ELF-1 (cell line): ENCODE measurements around the gene LAPTM5.

Experiments used
- DNase-seq: peaks from one replicate; pipeline ENCODE4 v3.0.0-alpha.2; 2016; ENCODE audit warnings: low read depth, low spot score

Gene LAPTM5

GRCh38 chr1:30787266-30787665, 29.7 kb upstream of the LAPTM5 start:
- no peak for DNase-seq

- no peak for DNase-seq
Measured at GRCh38 chr1:30786264-30786991, 28.9 kb upstream of the LAPTM5 start.

- DNase-seq: no peak
Measured at GRCh38 chr1:30785714-30786113, 28.1 kb upstream of the LAPTM5 start.

GRCh38 chr1:30785181-30785580, 27.6 kb upstream of the LAPTM5 start:
- DNase-seq: no peak

- no peak for DNase-seq
Measured at GRCh38 chr1:30783256-30783915, 25.8 kb upstream of the LAPTM5 start.

DNA sequence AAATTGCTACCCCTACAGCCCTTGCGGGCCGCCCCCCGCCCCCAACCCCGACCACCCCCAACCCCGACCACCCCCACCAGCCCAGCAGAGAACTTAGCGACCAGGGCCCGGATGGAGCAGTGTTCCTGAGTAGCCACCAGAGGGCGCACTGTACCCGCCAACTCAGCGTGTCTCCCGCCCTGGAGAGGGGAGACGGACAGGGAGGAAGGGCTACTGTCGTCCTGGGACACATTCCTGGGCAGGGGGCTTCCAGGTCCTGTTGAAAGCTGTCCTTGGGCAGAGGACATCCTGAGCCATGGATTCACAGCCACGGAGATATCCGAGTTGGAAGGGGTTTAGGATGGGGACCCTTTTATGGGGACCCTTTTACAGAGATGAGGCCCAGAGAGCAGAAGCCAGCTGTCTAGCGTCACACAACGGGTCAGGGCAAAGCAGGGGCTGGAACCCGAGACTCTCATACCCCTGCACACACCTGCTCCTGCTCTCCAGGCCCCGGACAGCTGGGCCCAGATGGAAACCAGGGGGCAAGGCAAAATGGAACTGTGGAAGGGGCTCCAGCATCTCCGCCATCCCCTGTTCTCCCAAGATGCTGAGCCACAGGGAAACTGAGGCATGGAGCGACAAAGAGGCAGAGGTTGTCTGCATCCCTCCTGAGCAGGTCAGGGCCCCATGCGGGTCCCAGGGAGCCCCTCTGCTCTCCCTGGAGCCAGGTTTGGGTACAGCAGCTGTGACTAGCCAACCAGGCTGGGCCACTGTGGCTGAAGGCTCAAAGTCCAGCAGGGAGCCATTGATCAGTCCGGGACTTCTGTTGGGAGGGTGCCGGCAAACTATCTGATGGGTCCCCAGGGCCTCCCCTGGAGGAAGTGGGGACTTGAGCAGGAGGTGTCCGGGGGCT, 25.0 kb upstream of the LAPTM5 start:
- DNase-seq: peak; percentile 83

DNA sequence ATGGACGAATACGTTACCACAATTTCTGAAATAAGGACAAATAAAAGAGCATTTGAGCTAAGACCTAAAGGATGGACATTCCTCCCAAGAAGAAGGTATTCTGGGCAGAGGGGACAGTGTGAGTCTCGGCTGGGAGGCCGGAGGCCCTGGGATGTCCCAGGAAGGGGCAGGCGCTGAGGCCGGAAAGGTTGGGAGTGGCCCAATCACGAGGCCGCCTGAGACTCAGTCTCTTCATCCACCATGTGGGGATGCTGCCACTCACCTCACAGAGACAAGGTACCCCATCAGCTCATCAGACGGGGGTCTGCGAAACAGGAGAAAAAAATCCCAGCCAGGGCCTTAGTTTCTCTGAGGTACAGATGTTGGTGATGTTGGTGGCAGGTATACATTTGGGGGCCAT, 24.3 kb upstream of the LAPTM5 start:
- no peak for DNase-seq

DNA sequence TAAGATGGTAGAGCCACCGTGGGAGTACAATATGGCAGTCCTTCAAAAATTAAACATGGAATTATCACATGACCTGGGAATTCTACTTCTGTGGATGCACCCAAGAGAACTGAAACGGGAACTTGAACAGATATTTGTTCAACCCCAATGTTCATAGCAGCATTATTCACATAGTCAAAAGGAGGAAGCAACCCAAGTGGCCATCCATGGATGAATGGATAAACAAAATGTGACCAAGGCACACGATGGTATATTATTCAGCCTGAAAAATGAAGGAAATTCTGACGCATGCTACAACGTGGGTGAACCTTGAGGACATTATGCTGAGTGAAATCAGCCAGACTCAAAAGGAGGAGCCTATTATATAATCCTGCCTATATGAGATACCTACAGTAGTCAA, 22.8 kb upstream of the LAPTM5 start:
- DNase-seq: no peak

DNA sequence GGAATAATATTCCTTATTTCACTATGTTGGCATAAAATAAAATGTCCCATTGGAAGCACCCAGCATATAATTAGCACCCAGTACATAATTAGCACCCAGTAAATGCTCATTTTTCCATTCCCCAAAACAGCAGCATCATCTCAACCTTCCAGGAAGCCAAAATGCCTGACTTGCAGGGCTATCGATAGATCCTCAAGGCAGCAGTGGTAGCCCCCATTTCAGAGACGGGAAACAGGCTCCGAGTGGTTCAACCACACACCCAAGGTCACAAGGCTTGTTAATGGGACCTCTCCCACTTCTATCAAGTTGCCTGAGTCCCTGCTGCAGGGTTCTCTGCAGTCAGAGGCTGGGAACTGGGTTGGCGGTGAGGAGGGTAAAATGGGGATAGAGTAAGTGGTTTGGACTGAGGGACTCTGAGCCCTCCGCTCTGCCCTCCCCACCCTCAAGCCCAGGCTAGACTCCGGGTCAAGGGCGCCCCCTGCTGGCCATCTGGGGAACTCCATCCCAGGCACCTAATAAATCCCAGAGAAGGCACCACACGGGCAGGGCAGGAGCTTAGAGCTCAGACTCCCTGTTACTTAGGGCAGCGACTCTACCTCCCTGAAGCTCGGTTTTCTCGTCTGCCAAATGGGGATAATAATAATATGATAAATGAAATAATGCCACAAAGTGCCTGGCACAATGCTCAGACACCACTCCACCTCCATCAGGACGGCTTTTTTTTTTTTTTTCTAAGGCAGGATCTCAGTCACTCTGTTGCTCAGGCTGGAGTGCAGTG, 21.9 kb upstream of the LAPTM5 start:
- peak; percentile 96 for DNase-seq

DNA sequence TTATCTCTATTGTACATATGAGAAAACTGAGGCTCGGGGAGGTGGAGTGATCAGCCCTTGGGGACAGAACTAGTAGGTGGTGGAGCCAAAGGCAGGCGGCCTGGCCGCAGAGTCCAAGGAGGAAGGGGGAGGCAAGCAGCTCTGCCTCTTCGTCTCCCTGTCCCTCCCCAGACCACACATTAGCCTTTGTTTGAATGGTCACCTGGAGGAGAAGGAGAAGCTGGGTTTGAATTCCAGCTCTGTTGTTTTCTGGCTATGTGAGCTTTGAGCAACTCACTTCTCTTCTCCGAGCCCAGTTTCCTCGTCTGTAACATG, 21.4 kb upstream of the LAPTM5 start:
- DNase-seq: no peak

- DNase-seq: no peak
Measured at GRCh38 chr1:30778154-30778978, 20.8 kb upstream of the LAPTM5 start.

- no peak for DNase-seq
Measured at GRCh38 chr1:30777904-30778153, 20.3 kb upstream of the LAPTM5 start.

GRCh38 chr1:30777060-30777903, 19.7 kb upstream of the LAPTM5 start:
- DNase-seq: no peak

DNA sequence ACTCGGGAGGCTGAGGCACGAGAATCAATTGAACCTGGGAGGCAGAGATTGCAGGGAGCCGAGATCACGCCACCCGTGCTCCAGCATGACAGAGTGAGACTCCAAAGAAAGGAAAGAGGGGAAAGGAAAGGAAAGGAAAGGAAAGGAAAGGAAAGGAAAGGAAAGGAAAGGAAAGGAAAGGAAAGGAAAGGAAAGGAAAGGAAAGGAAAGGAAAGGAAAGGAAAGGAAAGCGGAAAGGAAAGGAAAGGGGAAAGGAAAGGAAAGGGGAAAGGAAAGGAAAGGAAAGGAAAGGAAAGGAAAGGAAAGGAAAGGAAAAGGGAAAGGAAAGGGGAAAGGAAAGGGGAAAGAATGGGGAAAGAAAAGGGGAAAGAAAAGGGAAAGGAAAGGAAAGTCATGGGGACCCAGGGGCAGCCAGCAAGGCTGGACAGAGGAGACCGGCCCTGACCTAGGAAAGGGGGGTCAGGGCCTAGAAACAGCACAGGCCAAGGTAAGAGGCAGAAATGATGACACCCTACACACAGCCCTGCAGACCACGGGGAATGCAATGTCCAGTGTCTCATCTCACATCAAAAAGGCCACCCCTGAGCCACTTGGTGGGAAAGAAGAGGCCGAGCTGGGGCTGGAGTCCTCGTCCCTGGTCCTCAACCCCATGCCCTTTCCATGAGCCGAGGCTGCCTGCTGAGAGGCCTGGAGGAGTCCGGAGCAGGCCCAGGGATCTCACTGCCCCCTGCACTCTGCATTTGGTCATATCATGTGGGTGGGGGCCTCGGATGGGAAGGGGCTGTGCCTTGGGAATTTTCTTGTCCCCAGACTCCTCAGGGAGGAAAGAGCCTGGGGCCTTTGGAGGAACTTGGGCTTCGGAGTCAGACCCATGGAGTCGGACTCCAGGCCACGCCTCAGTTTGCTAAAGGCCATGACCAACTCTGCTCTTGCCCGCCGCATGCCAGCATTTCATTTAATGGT, 18.8 kb upstream of the LAPTM5 start:
- DNase-seq: no peak

DNA sequence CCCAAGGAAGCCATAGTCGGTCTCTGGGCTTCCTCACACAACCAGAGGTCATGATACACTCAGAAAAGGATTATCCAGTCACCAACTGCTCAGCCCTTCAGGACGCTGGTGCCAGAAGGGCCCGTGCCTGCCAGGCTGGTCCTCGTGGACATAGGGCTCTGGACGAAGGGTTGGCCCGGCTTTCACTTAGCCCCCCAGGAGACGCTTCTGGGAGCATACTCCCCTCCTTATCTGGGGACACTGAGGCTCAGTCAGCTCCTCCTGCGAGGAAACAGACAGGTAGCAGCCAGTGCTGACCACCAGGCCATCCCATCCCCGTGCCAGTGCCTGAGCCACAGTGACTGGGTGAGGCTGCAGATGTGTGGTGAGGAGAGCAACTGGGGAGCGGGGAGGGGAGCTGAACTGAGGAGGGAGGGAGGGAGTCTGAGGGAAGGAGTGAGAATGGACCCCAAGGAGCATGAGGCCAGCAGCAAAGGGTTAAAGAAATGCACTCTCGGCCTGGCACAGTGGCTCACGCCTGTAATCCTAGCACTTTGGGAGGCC, 17.9 kb upstream of the LAPTM5 start:
- no peak for DNase-seq

DNA sequence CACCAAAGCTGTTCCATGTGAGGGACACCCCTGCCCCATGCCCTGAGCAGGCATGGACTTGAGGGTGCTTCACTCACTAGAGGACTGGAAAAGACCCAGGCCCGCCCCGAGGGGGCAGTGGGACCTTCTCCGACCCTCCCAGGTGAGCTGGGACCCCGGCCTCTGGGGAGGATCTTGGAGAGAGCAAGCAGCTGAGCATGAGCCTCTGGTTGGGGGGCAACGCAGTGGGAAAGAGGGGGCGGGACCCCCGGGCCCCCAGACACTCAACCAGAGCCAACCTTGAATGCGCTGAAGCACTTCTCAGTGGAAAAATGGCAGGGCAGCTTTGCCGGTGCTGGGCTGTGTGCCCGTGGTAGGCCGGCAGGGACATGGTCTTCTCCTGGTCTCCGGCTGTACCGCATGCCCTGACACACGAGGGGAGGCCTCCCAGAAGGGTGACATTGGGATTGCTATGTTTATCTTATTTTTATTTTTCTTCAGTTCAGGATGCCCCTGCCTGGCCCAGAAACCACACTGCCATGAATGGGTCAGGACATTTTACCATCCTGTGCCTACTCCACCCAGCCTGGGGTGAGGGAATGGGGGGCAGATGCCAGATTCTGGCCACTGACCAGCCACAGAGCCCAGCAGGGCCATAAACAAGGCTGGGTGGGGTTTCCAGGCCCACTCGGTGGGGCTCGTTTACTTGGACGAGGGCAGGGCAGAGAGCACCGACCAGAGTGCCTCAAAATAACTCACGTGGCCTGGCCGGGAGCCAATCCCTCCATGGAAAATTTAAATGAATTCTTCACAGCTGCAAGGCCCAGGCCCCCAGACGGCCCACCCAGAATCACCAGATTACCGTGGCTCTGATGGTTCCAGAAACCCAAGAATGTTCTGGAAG, 17.2 kb upstream of the LAPTM5 start:
- no peak for DNase-seq

DNA sequence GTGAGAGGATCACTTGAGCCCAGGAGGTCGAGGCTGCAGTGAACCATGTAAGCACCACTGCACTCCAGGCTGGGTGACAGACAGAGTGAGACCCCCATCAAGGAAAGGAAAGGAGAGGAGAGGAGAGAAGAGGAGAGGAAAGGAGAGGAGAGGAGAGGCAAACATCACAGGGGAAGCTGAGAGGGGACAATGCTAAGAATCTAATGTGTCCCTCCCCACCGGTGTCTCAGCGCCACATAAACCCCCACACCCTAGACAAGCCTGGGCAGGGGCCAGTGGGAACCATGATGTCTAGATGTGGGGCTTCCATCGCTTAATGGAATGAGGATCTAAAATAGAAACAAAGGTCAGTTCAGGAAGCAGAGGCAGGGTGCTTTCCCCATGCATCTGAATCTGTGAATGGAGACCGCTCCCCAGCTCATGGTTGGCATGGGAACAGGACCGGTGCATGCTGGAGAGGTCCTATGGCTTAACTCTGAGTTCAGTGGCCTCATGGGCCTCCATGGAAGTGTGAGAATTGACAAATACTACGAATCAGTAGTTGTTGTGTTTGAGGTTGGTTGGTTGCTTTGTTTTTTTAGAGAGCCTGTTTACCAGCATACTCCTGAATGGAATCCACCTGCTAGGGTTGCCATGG, 16.3 kb upstream of the LAPTM5 start:
- no peak for DNase-seq
